Muscle layer of colon (tissue), 2 donors: ENCODE data around the gene LMO3.
"Not testable (repeated sequence)": the region's sequence is repeated elsewhere in the genome, so short reads cannot be mapped to it uniquely, and the experiment has no call there.

Experiments
- H3K27ac ChIP-seq: one replicate; pipeline ENCODE4 v1.7.0; 2013; ENCODE audit warnings: low read depth, mild to moderate bottlenecking, low read length, moderate library complexity
- H3K27me3 ChIP-seq, 2 donors: one replicate each; pipeline ENCODE4 v1.7.0; 2013; ENCODE audit warnings: low read length in 2 of 2, mild to moderate bottlenecking in 2 of 2; ENCODE audit not compliant: insufficient read depth in 2 of 2, control insufficient read depth in 1 of 2
- H3K36me3 ChIP-seq: one replicate; pipeline ENCODE4 v1.7.0; 2013; ENCODE audit warnings: mild to moderate bottlenecking, low read length; ENCODE audit not compliant: insufficient read depth
- H3K4me1 ChIP-seq: one replicate; pipeline ENCODE4 v1.7.0; 2013; ENCODE audit warnings: mild to moderate bottlenecking, low read length; ENCODE audit not compliant: insufficient read depth
- H3K4me3 ChIP-seq, 2 donors: one replicate each; pipeline ENCODE4 v1.7.0; 2013; ENCODE audit warnings: low read length in 2 of 2, low read depth in 1 of 2, mild to moderate bottlenecking in 1 of 2, moderate library complexity in 1 of 2
- H3K9ac ChIP-seq: one replicate; pipeline ENCODE4 v1.7.0; 2013; ENCODE audit warnings: low read length
- H3K9me3 ChIP-seq: one replicate; pipeline ENCODE4 v1.7.0; 2013; ENCODE audit warnings: mild to moderate bottlenecking, low read length
- donor health status: abdominal sarcoma.
- donor health status: Adenocarcinoma of cecum.

LMO3 gene

DNA sequence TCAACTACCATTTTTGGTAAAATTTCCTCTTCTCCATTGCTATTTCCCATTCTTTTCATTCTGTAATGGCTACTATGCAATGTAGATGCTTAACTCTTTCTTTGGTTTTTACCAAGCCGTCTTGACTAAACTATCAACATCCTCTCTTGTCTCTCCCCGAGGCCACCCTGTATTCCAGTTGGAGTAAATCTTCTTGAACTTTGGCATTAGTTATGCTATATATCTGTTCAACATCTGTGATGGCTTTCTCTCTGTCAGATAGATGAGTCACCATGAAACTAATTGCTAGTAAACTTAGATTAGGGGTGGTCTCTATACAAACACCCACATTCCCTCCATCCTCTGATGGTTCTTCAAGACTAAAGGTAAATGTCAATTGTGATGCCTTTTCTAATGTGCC is 63.4 kb downstream of the LMO3 start:
- H3K27me3 ChIP-seq, result no peaks in the 10 kb centered on the region
- H3K9ac ChIP-seq, result no peak overlapping the region
- no peak overlapping the region for H3K4me3 ChIP-seq
- no peaks in the 10 kb centered on the region for H3K4me1 ChIP-seq
- no peak overlapping the region for H3K27ac ChIP-seq
- no peaks in the 10 kb centered on the region for H3K9me3 ChIP-seq
- H3K36me3 ChIP-seq, result no peaks in the 10 kb centered on the region

DNA sequence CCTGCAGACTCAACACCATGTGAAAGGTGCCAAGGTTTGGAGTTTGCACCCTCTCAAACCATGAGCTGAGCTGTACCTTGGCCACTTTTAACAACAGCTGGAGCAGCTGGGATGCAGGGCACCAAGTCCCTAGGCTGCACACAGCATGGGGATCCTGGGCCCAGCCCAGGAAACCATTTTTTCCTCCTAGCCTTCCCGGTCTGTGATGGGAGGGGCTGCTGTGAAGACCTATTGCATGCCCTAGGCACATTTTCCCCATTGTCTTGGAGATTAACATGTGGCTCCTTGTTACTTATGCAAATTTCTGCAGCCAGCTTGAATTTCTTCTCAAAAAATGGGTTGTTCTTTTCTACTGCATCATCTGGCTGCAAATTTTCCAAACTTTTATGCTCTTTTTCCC is 68.3 kb downstream of the LMO3 start:
- H3K4me1 ChIP-seq, H3K27me3 ChIP-seq, H3K36me3 ChIP-seq, H3K4me3 ChIP-seq, H3K9me3 ChIP-seq, H3K27ac ChIP-seq, H3K9ac ChIP-seq: not testable (repeated sequence)

DNA sequence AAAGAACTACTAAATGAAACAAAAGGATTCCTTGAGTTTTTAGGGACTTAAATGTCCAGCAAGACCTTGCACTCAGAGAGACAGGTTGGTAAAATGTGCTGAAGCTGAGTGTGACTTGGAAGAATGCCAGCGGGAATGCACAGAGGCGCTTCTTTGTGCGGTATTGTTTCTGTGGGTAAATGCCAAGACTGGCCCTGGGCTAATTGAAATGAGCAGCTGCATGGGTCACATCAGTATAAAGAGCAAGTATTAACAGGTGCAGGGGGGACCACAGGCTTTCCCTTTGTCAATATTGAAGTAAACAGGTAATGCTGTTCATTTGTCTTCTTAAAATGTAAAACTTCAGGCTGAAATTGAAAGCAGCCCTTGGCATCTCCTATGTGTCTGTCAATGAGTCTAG is 74.3 kb downstream of the LMO3 start:
- Histone ChIP-seq H3K27me3 (no peaks in the 10 kb centered on the region), H3K4me1 (peaks cover 7% of the 10 kb centered on the region), H3K27ac (no peak overlapping the region), H3K4me3 (no peak overlapping the region), H3K9ac (no peak overlapping the region), H3K9me3 (no peaks in the 10 kb centered on the region), H3K36me3 (no peaks in the 10 kb centered on the region)

DNA sequence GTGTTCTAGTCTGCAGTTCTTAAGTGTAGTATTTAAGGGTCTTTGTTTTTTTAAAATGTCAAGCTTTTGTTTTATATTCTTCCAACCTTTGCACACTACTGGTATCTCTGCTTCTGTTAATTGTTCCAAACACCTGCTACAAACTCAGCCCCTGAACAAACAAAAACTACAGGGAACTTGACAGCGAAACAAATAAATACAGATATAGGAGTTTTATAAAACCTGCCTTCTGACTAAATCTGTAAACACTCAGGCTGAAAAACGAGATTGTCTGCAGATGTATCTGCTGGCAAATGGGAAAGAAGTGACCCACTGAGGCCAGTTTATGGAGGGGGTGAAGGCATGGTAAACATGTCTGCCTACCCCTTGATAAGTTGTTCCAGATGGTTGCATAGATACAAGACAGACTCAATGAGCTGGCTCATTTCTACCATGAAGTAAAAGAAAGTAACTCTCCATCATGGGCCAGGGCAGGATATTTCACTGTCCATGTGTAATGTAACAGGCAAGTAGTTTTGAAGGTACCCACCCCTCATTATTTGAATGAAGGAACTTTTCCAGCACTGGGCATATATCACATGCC is 75.6 kb downstream of the LMO3 start:
- Histone ChIP-seq H3K4me1 (peaks cover 11% of the 10 kb centered on the region), H3K27ac (no peak overlapping the region), H3K9me3 (no peaks in the 10 kb centered on the region), H3K27me3 (no peaks in the 10 kb centered on the region), H3K9ac (no peak overlapping the region), H3K36me3 (no peaks in the 10 kb centered on the region), H3K4me3 (no peak overlapping the region)

DNA sequence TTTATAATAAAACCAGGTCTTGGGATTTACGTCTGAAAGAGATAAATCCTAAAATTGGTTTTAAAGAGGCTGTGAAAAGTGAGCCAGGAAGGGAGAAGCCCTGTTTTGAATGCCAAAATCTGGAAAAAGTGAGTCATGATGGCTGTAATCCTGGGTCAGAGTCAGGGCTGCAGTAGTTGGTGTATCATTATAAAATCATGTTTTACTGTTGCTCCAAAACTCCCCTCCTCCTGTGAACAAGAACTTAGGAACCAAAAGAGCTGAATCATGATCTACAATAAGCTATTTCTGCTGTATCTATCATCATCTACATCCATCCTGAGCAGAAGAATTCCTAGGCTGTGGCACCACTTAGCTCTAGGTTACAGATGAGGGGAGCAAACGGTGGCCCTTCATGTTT is 79.3 kb downstream of the LMO3 start:
- no peak overlapping the region for H3K4me3 ChIP-seq
- H3K9ac ChIP-seq, result no peak overlapping the region
- H3K27ac ChIP-seq, result no peak overlapping the region
- H3K27me3 ChIP-seq, result no peaks in the 10 kb centered on the region
- H3K36me3 ChIP-seq, result no peaks in the 10 kb centered on the region
- no peaks in the 10 kb centered on the region for H3K9me3 ChIP-seq
- H3K4me1 ChIP-seq, result peaks cover 9% of the 10 kb centered on the region

DNA sequence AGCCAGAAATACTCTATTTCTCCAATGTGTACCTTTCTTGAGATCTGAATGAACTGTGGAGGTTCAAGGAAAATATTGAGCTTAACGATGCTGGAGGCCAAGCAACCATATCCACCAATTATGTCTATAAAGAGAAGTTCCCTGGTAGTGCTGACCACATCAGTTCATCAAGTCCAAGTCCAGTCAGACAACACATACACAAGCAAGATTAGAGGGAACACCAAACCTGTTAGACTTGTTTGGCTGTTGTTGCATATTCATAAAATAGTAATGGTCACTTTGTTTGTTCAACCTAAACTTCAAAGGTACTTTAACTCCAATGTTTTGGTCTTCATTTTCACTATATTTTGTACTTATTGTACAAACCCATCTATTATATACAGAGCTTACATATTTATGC is 81.6 kb downstream of the LMO3 start:
- Histone ChIP-seq H3K4me3 (no peak overlapping the region), H3K4me1 (peaks cover 7% of the 10 kb centered on the region), H3K27ac (no peak overlapping the region), H3K9me3 (no peaks in the 10 kb centered on the region), H3K36me3 (no peaks in the 10 kb centered on the region), H3K27me3 (no peaks in the 10 kb centered on the region), H3K9ac (no peak overlapping the region)

DNA sequence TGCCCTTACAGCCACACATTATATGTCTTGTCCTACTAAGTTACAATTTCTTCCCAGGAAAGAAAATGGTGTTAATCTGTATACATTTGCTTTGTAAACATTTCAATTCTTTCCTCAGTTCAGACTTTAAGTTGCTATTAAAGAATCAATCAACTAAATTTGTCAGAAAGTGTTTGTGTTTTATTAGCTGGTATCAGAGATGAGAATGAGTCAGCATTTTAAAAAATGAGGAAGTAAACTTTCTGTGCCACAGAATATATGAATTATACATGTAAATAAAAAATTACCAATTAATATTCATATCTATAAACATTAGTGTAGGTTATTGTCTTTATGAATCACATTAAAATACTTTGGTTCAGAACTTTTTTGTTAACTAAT is 82.0 kb downstream of the LMO3 start:
- Histone ChIP-seq H3K27ac (no peak overlapping the region), H3K9ac (no peak overlapping the region), H3K4me3 (no peak overlapping the region), H3K36me3 (no peaks in the 10 kb centered on the region), H3K4me1 (peaks cover 7% of the 10 kb centered on the region), H3K9me3 (no peaks in the 10 kb centered on the region), H3K27me3 (no peaks in the 10 kb centered on the region)

DNA sequence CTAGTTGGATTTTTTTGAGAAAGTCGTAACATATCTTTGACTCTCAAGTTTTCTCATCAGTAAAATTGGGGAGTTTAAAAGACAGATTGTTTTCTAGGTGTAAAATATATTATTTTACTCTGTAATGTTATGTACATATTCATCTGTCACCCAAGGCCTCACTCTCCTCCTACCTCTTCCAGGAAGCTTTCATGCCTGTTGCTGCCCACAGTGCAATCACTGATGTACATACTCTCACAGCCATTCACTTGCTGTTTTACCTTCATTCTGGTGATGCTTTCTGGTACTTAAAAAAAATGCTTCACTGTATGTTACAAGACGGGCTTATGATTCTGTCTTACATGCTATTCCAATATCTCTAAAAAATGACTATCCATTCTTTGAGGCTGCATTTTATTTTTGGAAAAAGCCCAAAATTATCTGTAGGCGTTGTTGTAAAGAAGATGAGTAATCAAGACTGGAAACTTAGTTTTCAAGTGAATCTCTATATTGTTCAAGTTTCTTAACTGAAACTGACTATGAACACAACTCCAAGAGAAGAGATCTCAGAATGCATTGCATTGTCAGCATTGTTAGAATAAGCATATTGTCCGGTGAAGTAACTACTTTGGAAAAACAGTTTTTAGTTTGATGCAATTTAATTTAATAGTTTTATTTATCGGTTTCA is 82.5 kb downstream of the LMO3 start:
- no peak overlapping the region for H3K9ac ChIP-seq
- no peak overlapping the region for H3K4me3 ChIP-seq
- H3K9me3 ChIP-seq, result no peaks in the 10 kb centered on the region
- H3K36me3 ChIP-seq, result no peaks in the 10 kb centered on the region
- no peak overlapping the region for H3K27ac ChIP-seq
- no peaks in the 10 kb centered on the region for H3K27me3 ChIP-seq
- H3K4me1 ChIP-seq, result peaks cover 7% of the 10 kb centered on the region

DNA sequence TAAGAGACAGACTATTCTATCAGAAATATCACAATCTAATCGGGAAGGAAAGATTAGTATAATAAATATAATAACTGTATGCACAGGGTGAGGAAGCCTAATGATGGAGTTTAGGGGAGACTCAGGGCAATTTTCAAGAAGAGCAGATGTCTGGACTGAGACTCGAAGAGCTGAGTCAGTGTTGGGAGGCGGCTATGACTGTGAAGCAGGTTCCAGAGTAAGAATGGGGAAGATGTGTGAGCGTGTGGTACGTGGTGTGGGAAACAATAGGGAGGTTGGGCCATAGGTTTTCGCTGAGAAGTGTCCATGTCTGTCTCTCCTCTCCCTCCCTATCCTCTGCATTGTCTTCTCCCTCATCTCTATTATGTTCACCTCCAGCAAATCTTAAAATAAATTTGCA is 85.6 kb downstream of the LMO3 start:
- Histone ChIP-seq H3K4me1 (no peaks in the 10 kb centered on the region), H3K27me3 (no peaks in the 10 kb centered on the region), H3K9ac (no peak overlapping the region), H3K4me3 (no peak overlapping the region), H3K9me3 (no peaks in the 10 kb centered on the region), H3K36me3 (no peaks in the 10 kb centered on the region), H3K27ac (no peak overlapping the region)

DNA sequence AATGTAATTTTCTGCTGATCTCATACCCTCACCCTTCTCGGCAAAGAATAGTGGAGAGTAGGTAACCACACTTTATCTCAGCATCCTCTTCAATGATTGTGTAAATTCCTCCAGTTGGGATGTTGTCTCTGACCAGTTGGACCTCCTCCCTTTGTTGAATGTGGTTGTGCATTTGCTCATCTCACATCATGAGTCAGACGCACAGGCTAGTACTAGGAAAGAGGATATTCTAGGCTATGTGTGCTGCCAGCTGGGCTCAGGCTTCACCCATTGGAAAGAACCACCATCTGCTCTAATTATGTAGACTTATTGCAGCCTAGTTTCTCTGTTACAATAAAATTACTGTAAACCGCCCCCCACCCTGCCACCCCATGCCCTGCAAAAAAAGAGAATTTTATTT is 90.3 kb downstream of the LMO3 start:
- no peak overlapping the region for H3K4me3 ChIP-seq
- no peak overlapping the region for H3K9ac ChIP-seq
- H3K36me3 ChIP-seq, result no peaks in the 10 kb centered on the region
- no peaks in the 10 kb centered on the region for H3K9me3 ChIP-seq
- no peaks in the 10 kb centered on the region for H3K4me1 ChIP-seq
- H3K27ac ChIP-seq, result no peak overlapping the region
- H3K27me3 ChIP-seq, result no peaks in the 10 kb centered on the region

DNA sequence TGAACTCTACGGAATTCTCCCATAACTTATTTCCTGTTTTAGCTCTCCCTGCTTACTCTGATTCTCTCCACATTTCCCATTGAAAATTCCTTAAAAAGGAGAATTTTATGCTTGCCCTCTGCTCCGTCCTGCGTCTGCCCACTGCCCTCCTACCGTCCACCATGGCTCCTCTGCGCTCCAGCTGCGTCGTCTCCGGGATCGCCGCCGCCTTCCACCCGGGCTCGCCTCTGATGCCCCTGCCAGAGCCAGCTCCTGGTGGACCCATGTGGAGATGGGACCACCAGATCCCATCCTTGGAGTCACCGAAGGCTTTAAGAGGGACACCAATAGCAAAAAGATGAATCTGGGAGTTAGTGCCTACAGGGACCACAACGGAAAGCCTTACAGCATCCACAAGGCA is 92.7 kb downstream of the LMO3 start:
- no peaks in the 10 kb centered on the region for H3K36me3 ChIP-seq
- H3K27me3 ChIP-seq, result no peaks in the 10 kb centered on the region
- H3K4me1 ChIP-seq, result no peaks in the 10 kb centered on the region
- no peak overlapping the region for H3K27ac ChIP-seq
- no peaks in the 10 kb centered on the region for H3K9me3 ChIP-seq
- H3K4me3 ChIP-seq, result no peak overlapping the region
- no peak overlapping the region for H3K9ac ChIP-seq

DNA sequence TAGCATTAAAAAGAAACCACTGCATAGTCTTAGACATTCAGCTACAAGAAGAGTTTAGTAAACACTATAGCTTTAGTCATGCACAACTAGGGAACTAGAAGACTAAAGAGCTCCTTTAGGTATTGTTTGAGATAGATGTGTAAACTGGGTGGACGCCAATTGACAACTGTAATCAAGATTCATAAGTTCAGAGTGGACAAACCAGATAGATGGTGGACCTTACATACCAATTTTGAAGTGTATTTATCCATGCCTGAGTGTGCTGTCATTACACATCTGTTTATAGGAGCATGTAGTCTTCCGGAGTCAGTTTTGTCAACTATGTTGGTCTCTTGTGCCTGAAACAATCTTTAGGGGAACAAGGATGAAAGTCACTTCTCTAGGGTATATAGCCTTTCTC is 96.6 kb downstream of the LMO3 start:
- Histone ChIP-seq H3K4me1 (no peaks in the 10 kb centered on the region), H3K4me3 (no peak overlapping the region), H3K9ac (no peak overlapping the region)

More for the DNA sequence above, 96.6 kb downstream of the LMO3 start:
- no peak overlapping the region for H3K27ac ChIP-seq
- no peaks in the 10 kb centered on the region for H3K36me3 ChIP-seq
- H3K9me3 ChIP-seq, result no peaks in the 10 kb centered on the region
- H3K27me3 ChIP-seq, result no peaks in the 10 kb centered on the region
